NCI-H187 (cell line): Measurements from ENCODE around the gene ADAMTS2.
"Not testable (repeated sequence)": the region's sequence is repeated elsewhere in the genome, so short reads cannot be mapped to it uniquely, and the experiment has no call there.

Experiments used
- DNase-seq, 2 experiments: peaks; one replicate each; lab custom pipeline; 2025; lab: John Stamatoyannopoulos, UW

The ADAMTS2 gene

DNA sequence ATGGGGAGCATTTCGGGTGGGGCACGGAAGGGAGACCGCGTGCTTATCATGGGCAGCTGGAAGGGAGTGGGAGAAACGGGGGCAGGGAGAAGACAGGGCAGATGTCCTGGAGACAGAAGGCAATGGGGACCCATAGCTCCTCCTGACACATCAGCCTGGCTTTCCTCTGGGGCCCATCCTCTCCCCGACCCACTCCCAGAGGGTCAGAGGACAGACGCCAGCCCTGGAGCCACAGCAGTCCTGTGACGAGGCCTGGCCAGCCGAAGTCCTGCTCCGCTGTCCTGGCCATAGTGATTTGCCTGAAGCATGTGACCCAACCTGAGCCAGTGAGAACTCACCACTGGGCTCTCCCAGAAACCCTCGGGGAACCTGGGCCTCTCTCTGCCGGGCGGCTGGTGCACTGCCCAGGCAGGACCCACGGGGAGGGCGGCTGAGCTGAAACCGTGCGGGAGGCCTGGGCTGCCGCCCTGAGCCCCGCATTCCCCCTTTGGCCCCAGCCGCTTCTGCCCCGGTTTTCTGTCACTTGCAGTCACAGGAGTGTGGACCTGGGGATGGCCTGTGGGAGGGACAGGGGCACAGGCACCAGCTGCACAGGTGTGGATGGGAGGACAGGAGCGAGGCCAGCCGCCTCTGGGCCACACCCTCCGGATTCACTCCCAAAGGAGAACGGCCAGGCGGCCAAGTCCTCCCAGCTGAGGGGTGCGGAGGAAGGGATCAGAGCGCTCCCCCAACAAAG, 19.8 kb downstream of the ADAMTS2 start:
- no peak for DNase-seq

DNA sequence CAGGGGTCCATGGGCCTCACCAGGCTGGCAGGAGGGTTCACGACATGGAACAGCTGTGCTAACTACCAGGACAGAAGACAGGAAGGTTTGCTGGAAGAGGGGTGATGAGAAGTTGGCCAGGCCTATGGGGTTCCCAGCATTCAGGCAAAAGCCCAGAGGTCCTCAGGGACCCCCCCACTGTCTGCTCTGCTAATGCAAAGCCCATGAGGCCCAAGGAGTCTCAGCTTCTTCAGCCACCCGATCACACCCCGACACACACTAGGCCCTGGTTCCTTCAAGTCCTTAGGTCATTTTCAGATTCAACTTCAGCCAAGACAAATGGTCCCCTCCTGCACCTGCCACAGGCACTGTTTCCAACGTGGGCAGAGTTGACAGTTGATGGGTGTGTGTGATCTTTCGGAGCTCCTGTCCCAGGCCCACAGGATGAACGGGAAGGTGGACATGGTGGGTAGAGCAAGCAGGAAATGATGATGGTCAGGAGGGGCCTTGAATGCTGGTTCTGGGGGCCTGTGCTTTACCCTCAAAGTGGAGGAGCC, 20.4 kb downstream of the ADAMTS2 start:
- no peak for DNase-seq

DNA sequence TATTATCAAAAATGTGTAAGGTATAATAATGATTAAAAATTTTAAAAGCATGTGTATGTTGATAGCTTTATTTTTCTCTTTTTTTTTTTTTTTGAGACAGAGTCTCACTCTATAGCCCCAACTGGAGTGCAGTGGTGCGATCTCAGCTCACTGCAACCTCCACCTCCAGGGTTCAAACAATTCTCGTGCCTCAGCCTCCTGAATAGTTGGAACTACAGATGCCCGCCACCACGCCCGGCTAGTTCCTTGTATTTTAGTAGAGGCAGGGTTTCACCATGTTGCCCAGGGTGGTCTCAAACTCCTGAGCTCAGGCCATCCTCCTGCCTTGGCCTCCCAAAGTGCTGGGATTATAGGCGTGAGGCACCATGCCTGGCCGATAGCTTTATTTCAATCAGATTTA, 20.9 kb downstream of the ADAMTS2 start:
- DNase-seq = not testable (repeated sequence)

DNA sequence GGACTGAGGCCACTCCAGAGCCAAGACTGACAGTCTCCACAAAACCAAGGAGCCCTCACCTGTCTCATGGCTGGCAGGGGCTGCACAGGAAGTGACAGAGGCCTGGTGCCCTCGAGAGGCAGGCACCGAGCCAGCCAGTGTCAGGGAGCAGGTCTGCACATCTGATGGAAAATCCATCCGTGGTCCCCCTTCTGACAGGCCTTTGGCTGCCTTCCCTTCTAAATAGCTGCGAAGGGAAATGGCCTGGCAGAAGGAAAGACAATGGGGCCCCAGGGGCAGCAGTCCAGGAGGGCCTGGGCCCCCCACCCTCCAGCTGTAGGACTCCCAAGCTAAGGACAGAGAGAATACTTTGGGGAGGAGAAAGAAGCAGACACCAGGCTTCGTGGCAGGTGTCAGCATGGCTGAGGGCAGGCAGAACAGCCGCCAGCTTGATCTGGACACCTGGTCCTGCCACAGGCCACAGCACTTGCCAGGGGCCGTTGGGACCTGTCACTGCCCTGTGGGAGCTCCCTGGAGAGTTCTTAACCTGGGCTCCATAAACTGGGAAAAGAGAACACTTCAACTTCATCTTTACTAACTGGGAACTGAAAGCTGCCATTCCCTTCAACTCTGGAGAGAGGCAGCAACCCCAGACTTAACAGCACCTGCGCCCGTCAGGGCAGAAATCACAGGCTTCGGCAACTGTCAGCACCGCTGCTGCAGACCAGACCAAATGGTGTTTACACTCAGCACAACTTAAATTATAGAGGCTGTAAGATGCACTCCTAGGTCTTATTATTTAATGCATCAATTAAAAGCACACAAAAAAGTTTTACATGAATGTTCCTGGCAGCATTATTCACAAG, 22.0 kb downstream of the ADAMTS2 start:
- DNase-seq = no peak

DNA sequence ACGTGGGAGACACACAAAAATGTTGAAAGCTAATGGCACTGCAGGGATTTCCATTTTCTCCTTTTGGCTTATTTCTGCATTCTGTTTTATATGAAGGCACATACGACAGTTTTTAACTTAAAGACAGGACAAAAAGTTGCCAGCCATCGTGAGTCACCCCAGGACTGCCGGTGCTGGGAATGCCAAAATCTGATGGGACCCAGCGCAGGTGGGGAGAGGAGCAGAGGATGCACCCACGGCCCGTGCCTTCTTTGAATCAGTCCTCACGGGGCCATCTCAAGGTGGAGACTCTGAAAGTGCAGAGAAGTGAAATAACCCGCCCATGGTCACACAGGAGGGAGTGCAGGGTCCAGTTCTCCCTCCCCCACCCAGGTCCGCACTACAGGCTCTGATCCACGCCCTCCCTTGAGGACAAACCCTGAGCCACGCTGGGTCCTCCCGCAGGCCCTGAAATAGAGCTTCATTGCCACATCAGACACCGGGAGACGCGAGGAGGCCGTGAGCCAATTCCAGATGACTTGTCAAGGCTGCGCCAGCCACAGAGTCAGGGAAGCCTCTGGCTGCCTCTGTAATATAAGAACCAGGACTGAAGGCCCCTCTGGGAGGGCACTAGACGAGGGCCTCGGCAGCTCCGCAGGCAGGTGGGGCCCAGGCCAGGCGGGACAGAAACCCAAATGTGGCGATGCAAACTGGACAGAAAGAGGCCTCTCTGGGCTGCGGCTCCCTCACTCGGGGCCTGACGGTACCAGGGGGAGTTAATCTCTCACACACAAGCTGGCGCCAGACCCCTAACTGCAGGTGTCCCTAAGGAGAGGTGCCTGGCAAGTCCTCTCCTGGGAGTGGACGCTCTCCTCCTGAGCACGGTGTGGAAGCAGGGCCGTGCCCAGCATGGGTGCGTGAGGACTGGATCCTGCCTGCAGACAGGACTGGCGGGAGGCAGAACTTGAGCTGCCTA, 22.9 kb downstream of the ADAMTS2 start:
- DNase-seq = no peak

DNA sequence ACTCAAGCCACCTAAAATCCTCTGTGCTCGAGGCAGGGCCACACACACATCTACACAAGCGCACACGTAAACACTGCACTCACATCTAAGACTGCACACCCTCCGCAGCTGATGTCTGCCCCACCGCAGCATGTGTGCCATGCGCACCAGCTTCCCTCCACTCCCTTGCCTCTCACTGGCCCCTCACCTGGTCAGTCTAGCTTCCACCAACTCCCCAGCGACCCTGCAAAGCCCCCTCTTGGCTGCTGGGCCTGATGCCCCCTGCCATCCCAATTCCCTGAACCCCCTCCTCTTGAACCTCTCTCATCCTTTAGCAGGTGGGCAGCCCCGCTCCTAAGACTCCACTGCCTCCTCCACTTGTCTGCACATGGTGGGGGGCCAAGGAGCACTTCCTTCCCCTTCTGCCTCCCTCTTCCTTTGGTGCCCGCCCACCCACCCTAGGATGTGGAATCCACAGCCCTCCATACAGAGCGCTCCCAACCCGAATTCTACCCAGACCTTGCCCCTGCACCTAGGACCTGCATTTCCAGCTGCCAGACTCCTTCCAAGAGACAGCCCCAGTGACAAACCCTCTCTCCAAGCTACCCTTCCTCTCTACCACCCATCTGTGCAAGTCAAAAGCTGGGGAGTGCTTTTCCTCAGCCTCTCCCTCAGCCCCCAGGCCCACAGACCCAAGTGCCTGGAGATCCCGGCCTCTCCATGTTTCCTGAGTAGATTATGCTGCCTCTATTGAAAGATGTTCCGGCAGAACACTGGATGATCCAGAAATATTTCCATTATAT, 23.9 kb downstream of the ADAMTS2 start:
- DNase-seq = no peak

DNA sequence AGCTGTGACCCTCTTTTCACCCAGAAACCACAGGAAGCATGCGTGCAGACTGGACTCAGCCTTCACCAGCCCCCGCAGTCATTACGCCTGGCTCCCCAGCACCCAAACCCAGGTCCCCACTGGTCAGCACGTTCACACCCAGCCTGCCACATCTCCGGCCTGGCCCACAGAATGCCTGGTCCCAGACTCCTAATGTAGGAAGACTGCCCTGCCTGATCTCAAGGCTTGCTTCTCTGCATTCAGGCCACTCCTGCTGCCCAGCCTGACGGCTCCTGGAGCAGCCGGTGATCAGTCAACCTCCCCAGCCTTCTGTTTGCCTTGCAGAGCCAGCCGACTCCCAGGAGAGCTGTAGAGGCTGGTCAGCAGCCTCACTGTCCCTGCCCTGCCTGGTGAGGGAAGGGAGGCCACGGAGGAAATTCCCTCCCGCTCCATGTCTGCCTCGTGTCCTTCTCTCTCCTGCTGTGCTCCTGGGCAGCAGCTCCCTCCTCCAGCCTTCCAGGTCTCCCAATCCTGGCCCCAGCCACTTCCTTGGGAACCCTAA, 25.4 kb downstream of the ADAMTS2 start:
- no peak for DNase-seq

DNA sequence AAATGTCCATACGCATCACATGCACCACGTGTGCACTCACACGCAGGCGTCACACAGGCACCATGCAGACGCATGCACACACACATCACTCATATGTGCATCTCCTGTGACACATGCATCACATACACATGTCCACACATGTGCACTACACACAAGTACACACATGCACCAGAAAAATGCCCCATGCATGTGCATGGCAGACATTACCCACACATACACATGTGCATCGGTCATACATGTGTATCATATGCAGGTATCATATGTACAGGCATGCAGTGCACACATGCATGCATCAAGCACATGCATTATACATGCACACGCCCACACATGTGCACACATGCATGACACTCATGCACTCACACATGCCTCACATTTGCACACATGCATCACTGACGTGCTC, 26.1 kb downstream of the ADAMTS2 start:
- DNase-seq = no peak

DNA sequence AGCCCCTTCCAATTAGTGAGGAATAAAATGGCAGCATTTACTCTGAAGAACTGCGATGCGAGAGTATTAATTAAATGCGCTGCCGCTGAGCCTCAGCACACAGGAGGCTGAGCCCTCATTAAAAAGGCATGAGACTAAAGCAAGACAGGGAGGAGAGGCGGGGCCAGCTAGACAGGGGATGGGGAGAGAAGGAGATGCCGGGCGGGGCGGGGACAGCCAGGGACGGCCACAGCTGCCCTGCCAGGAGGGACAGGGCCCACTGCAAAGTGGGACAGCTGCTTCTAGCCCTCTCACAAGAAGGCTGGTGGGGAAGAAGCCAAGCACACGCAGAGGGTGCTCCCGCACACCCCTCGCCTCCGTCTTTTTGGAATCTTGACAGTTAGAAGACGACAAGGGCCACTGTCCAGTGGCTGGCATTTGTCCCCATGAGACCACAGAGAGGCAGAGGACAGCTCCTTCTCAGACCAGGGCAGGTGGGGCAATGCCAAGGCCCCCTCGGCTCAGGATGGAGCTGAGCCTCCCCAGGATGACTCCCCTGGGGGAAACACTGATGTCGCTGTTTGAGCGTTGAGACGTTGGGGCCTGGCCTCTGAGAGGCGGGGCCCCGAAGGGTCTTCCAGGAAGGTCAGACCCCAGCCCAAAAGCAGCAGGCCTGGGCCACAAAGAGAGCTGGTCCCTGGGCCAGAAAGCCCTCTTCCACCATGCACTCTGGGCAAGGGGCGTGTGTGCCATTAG, 26.9 kb downstream of the ADAMTS2 start:
- DNase-seq = no peak

DNA sequence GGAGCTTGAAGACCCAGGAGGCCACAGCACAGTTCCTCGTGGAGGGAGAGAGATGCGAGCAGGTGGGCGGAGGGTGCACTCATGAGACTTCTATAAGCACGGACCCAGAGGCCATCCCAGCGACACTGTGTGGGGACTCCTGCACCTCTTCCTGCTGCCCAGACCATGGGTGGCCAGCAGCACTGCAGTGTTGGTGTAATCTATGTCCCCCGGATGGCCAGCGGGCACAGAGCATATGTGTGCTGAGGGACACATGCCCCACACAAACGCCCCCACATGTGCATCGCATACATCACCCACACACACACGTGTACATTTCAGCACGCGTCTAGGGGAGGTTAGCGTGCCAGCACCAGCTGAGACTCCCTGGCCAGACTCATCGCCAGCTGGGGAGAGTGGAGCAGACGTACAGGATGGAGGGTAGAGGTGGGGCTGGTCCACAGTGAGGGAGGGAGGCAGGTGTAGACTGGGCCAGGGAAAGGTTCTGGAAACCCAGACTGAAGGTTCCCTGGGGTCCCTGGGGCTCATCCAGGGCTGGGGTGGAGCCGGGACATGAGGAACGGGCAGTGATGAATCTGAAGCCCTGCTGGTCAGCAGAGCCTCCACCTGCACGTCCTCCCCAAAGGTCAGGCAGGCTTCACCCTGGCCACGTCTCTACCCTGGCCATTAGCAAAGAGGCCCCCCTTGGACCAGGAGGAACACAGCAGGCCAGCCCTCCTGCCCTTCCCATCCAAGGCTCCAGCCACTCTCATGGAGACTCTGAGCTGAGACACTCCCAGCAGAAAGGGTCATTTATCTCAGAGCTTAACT, 27.6 kb downstream of the ADAMTS2 start:
- DNase-seq = no peak

DNA sequence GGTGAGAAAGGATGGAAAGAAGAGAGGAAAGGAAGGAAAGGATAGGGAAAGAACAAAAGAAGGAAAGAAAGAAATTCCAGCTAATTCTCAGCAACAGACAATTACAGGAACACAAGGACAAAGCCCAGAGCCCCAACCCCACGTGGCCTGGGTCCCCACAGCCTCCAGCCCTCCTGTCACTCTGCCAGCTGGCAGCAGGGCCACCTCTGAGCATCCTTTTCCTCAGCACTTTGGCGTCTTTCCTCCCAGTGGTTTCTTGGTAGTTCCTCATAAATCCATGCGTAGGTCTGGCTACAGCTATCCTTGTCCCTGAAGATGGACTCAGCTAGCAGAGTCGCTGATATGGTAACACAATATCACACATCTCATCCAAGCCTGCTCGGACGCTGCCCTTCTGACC, 28.3 kb downstream of the ADAMTS2 start:
- no peak for DNase-seq

DNA sequence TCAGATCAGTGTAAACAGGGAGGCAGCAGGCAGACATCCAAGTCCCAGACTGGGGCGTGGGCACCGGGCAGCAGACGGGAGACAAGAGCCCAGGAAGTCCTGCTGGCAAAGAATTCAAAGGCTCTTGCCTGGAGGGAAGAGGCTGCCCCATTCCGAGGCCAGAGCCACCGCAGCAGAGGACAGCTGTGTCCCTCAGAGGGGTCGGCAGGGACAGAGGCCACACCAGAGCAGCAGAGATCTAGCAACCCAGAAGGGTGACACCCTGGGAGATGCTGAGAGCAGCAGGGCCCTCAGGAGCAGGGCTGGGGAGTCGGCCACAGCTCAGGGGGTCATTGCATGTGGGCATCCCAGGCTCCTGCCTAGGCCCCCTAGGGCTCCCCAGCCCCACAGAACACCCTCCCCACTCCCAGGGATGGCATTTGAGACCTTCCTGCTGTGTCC, 29.1 kb downstream of the ADAMTS2 start:
- no peak for DNase-seq

DNA sequence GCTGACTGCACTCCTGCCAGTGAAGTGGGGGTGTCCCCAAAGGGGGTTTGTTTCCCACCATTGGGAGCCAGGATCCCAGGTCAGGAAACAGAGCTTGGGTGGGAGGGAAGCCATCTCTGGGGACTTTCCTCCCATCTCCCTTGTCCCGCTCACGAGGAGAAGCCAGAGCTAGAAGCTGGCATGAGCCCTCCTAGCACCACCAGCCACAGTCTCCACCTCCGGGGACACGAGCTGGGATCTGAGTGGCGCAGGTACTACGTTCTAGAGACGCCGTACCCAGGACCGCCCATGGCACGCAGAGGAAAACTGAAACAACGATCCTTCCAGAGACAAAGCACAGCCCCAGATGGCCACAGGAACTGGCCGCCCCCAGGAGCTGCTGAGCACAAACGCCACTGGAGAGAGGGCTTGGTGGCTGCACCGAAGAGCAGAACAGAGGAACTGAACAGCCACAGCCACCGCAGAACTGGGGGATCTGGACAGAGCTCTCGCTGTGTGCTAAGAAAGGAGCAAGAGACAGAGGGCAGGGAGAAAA, 29.8 kb downstream of the ADAMTS2 start:
- no peak for DNase-seq

DNA sequence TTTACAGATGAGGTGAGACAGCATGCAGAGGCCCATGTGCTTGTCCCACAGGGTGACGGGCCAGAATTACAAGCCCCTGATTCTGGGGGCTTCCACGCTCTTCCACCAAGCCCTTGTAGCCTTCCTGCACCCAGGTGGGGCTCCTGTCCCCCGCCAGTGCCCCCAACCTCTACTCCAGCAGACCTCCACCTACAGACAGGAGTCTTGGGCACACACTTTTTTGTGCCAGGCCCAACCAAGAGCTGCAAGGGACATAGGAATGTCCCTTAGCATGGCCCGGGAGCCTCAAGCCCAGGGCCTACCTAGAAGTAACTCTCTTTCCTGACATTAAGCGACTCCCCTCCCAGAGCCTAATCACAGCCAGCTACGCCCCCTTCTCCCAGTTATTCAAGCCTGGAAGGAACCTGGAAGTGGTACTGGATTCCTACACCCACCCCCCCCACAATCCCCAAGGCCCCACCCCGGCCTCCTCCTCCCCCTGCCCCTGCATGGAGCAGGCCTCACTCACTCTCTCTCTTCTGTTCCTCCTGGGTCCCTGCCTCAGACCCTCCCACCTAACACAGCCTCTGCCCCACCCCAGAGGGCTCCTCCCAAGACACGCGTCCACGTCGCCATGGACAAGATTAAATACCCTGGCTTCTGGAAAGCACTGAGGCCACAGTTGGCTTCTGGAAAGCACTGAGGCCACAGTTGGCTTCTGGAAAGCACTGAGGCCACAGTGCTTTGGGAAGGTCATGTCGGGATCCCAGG, 30.5 kb downstream of the ADAMTS2 start:
- no peak for DNase-seq

DNA sequence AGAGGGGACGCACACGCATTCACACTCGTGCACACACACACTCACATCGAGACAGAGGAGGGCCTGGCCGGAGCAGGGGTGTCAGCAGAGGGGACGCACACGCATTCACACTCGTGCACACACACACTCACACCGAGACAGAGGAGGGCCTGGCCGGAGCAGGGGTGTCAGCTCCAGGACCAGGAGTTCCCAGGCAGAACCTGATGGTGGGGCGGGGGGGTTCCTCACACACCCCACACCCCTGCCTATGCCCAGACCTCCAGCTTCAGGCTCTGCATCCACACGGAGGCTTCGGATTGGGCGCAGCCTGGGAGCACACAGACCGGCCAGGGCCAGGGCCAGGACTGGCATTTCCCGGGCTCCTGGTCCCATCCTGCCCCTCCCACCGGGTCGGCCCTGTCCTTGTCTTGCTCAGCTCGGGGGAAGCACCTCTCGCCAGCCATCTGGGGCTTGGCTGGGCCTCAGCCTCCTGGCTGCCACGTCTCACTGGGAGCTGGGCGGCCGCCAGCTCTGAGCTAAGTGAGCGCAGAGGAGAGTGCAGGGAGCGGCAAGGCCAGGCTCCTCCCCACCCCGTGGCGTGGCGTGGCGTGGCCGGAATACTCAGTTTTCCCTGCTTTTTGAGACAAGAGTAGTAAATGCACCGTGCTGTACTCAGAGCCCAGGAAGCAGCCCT, 31.3 kb downstream of the ADAMTS2 start:
- no peak for DNase-seq

DNA sequence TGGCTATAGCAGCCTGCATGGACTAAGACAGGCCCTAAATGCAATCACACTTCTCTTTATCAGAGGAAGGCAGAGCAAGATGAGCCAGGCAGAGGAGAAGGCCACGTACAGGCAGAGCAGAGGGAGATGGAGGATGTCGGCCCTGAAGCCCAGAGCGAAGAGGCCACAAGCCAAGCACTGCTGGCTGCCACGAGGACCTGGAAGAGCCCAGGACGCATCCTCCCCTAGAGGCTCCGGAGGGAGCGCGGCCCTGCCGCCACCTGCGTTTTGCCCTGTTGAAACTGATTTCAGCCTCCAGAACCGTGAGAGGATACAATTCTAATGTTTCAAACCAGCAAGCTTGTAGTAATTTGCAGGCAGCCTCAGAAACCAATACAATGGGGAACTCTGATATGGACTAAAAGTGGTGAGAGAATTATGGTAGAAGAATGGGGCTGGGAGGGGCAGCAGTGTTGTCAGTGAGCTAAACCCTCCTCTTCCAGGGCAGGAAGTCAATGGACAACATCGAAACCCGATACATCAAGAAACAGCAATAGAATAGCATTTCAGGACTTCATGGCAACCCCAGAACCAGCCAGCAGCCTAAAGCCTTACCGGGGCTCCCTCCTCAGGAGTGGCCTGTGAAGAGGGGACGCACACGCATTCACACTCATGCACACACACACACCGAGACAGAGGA, 32.6 kb downstream of the ADAMTS2 start:
- no peak for DNase-seq

DNA sequence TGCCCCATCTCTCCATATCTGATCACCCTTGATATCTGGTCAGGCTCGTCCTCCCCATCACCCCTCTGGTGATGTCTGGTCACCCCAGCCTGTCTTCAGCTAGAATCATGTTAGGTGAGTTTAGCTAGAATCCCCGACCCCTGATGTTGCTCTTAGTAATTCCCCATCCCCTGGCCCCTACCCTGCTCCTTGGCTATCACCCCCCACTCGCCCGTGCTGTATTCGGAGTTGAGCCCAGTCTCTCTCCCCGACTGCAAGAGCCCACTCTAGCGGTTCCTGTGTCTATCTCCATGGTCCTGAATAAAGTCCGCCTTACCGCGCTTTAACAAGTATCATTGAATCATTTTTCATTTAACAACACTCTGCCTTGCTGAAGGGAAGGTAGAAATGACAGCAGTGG, 33.7 kb downstream of the ADAMTS2 start:
- no peak for DNase-seq
